ENCODE measurements around the gene IL17RD.

Gene IL17RD

GRCh38 chr3:57068437-57069089, 96.6 kb downstream of the IL17RD start:
- no peak for DNase-seq (ENCODE audit: low read depth in 1 of 2, low spot score in 1 of 2)

DNA sequence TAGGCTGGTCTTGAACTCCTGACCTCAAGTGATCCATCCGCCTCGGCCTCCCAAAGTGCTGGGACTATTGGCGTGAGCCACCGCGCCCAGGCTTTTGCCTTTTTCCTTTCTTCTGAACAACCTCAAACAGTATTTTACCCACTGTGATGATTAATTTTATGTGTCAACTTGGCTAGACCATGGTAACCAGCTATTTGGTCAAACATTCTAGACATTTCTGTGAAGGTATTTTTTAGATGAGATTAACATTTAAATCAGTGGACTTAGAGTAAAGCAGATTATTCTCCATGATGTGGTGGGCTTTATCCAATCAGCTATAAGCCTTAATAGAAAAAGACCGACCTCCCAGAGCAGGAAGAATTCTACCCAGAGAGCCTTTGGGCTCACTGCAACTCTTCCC, 98.7 kb downstream of the IL17RD start:
- no peak for DNase-seq (ENCODE audit: low read depth in 1 of 2, low spot score in 1 of 2)

DNA sequence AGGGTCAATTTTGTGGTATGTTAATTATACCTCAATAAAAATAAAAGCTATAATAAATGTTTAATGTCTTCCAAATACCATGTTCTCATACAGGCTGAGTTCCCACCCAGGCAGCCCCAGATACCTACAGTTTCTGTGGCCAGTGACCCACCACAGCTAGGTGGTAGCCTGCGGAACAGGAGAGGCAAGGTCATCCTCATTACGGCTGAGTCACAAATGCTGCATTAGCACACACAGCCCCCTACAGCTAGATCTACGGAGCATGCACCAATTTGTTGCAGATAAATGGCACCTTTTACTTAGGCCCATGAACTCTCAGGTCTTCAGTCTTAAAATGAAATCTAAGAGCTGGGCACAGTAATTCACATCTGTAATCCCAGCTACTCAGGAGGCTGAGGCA, 99.6 kb downstream of the IL17RD start:
- DNase-seq (ENCODE audit: low read depth in 1 of 2, low spot score in 1 of 2) = no peak

GRCh38 chr3:57064572-57064971, 100.6 kb downstream of the IL17RD start:
- DNase-seq (ENCODE audit: low read depth in 1 of 2, low spot score in 1 of 2) = no peak

- DNase-seq (ENCODE audit: low read depth in 1 of 2, low spot score in 1 of 2) = no peak
These were observed 101.2 kb downstream of the IL17RD start for GRCh38 chr3:57064001-57064400.

- DNase-seq (ENCODE audit: low read depth in 1 of 2, low spot score in 1 of 2) = no peak
These were observed 102.1 kb downstream of the IL17RD start for GRCh38 chr3:57063032-57063431.

DNA sequence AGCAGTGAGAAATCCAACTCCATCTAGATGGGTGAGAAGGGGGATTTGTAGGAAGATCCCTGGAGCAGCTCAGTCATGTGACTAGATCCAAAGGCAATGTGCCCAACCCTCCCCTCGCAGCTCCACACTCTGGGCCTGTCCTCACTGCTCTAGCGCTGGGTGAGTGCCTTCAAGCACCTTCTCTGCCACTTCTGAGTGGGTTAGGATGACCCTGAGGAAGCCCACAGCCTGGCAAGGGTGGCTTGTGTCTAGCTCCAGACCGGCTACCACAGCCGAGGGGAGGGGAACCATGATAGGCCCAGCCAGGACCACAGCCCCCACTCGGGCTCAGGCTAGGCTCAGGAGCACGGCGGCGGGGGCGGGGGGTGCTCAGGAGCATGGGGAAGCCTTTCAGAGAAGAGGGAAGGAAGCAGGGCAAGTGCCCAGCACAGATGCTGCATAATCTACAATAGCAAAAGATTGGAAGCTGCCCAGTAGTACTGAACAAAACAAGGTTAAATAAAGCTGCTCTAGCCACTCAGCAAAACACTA, 103.0 kb downstream of the IL17RD start:
- DNase-seq (ENCODE audit: low read depth in 1 of 2, low spot score in 1 of 2) = no peak

DNA sequence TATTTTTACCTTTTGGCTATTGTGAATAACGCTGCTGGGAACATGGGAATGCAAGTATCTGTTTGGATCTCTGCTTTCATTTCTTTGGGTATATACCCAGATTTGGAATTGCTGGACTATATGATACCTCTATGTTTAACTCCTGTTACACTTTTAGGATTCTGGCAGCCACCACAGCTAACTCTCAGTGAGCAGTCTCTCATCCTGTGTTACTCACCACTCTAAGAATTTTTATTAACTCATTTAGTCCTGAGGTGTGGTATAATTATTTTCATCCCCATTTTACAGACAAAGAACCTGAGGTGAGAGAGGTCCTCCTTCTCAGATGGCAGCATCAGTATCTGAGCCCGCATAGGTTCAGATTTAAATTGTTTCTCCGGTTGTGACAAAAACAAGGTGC, 103.6 kb downstream of the IL17RD start:
- DNase-seq (ENCODE audit: low read depth in 1 of 2, low spot score in 1 of 2) = no peak

DNA sequence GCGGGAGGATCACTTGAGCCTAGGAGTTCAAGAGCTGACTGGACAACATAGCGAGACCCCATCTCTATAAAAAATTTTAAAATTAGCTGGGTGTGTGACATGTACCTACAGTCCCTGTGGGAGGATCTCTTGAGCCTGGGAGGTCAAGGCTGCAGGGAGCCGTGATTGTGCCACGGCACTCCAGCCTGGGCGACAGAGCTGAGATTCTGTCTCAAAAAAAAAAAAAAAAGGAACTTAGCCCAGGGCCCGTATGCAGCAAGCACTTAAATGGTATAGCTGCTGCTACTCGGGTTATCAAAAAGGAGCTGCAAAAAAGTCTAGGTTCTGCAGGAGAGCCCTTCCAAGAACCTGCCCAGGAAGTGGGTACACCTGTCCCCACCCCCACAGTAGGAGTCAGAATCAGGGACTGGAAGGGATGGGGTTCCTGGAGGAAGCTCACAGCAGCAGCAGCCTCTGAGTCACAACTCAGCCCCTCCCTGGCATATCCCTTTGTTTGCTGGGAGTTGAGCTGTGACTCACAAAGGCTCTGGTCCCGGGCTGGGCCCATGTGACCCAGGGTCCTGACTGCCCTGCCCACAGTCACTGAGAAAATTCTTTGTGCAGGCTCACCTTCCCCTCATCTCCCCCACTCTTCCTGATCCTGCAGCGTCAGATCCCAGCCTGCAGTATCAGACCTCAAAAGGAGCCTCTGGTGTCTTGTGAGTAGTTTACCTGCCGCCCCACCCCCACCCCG, 104.9 kb downstream of the IL17RD start, which contains the start of gene SPATA12:
Gene SPATA12, plus strand, starts transcription at position 576 of the 733 bp plus-strand sequence. CDS start 13,031 bp downstream, outside the sequence.
- no peak for DNase-seq (ENCODE audit: low read depth in 1 of 2, low spot score in 1 of 2)

DNA sequence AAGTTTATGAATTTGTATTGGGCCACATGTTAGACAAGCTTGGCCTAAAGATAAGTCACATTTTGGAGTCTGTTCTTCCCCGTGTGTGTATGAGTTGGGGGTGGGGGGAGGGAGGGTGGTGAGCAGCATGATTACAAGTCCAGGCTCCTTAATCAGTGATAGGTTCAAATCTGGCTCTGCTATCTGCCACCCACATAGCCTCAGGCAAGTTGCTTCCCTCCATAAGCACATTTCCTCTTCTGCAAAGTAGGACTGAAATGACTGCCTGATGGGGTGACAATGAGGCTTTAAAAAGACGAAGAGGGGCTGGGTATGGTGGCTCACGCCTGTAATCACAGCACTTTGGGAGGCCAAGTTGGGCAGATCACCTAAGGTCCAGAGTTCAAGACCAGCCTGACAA, 105.7 kb downstream of the IL17RD start:
- DNase-seq (ENCODE audit: low read depth in 1 of 2, low spot score in 1 of 2) = no peak

- no peak for DNase-seq (ENCODE audit: low read depth in 1 of 2, low spot score in 1 of 2)
These were observed 107.8 kb downstream of the IL17RD start for GRCh38 chr3:57057351-57057750.

DNA sequence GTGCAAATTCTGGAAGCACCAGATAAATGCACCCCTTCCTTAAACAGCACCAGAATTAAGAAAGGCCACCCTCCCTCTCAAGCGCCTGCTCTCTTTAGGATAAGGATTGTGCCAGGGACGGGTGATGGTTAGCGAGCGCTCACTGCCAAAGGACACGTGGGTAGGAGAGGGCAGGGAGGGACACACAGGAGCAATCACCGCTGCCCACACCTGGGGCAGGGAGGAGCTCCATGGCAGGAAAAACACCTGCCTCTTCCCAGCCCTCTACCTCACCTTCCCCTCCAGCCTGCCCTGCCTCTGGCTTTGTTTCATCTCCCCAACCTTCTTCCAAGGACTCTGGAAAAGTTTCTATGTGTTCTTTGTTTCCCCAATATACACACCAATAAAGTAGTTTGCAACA, 112.0 kb downstream of the IL17RD start:
- no peak for DNase-seq (ENCODE audit: low read depth in 1 of 2, low spot score in 1 of 2)

GRCh38 chr3:57052662-57053061, 112.5 kb downstream of the IL17RD start:
- DNase-seq (ENCODE audit: low read depth in 1 of 2, low spot score in 1 of 2) = no peak

- no peak for DNase-seq (ENCODE audit: low read depth in 1 of 2, low spot score in 1 of 2)
These were observed 116.4 kb downstream of the IL17RD start for GRCh38 chr3:57048728-57049127.

- no peak for DNase-seq (ENCODE audit: low read depth in 1 of 2, low spot score in 1 of 2)
These were observed 117.0 kb downstream of the IL17RD start for GRCh38 chr3:57048052-57048671.

DNA sequence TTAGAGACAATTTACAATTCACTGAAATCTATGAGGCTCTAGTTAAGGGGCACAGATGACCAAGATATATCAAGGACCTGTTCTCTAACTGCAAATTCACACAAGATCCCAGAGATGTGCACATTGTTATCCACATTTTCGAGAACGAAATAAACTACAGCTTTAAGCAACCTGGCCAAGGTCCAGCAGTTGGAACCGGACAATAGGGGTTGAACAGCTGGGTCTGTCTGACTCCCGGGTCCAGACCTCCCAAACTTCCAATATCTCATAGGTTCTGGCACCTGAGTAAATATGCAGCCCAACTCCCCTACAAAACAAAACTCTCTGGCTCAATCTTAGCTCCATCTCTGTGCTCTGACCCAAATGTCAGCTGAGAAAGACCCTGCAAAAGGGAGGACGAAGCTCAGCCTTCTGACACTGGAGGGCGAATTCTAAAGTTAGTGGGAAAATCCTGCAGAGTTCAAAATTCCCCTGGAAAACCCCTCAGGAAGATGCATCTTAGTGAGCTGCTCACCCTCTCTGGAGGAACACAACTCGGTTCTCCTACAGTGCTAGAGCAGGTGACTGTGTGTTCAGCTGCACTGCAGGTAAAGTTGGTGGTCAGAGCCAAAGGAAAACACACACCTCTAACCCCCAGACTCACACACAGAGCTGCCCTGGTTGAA, 118.9 kb downstream of the IL17RD start:
- no peak for DNase-seq (ENCODE audit: low read depth in 1 of 2, low spot score in 1 of 2)

DNA sequence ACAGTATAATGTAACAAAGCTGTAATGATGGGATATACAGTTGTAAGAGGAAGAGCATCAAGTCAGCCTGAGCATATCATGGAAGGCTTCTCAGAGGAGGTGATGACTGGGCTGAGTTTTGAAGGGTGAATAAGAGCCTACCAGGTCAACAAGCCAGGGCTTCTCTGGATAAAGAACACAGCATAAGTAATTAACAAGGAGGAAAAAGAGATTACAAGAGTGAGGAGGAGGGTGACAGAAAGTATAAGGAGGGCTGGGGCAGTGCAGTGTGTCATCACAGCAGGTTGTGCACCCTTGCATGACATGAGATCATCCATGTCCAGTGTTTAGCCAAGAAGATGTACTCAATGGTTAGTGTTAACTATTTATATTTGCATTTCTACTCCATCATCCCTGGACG, 121.6 kb downstream of the IL17RD start:
- no peak for DNase-seq (ENCODE audit: low read depth in 1 of 2, low spot score in 1 of 2)

DNA sequence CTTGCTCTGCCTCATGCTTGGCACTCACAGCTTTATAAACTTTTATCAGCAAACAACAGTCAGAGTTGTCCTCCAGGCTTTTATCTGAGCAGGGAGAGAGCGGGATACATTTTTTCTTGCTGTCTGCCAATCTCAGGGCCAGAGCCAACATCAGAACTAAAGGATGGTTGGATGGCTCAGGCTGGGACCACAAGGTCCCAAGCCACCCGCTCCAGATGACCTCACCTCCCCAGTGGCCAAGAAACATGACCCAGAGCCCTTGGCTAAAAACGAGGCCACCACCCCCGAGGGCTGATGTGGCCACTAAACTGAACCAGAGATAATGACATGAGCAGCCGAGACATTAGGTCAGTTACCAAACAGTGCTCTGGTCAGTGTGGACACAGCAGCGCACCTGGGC, 123.5 kb downstream of the IL17RD start:
- DNase-seq (ENCODE audit: low read depth in 1 of 2, low spot score in 1 of 2) = no peak
